HEK293 (cell line): ENCODE data around the gene SLC35E1.

Experiments
- BCL11A ChIP-seq: fragments of 450-650 bp; formaldehyde crosslinking; IDR thresholded peaks from 2 replicates; pipeline ENCODE4 v1.5.1; 2016; ENCODE audit warnings: low read depth, missing biosample characterization, missing genetic modification characterization
- BCL11B ChIP-seq: fragments of 450-650 bp; formaldehyde crosslinking; IDR thresholded peaks from 2 replicates; pipeline ENCODE4 v1.5.1; 2016; ENCODE audit warnings: low read depth, missing biosample characterization, missing genetic modification characterization
- HOXD13 ChIP-seq: sonication (generic); formaldehyde crosslinking; IDR thresholded peaks from 2 replicates; pipeline ENCODE4 v1.8.0; 2022; ENCODE audit warnings: missing genetic modification reagents, borderline replicate concordance
- KLF16 ChIP-seq: fragments of 450-650 bp; formaldehyde crosslinking; IDR thresholded peaks from 2 replicates; pipeline ENCODE4 v1.5.1; 2017; ENCODE audit warnings: missing biosample characterization, missing genetic modification characterization
- KLF9 ChIP-seq: fragments of 450-650 bp; formaldehyde crosslinking; IDR thresholded peaks from 2 replicates; pipeline ENCODE4 v1.5.1; 2016; ENCODE audit warnings: missing biosample characterization, missing genetic modification characterization, low read depth
- OSR2 ChIP-seq: fragments of 450-650 bp; formaldehyde crosslinking; IDR thresholded peaks from 2 replicates; pipeline ENCODE4 v1.5.1; 2016; ENCODE audit warnings: missing biosample characterization, missing genetic modification characterization
- SP2 ChIP-seq: fragments of 450-650 bp; formaldehyde crosslinking; IDR thresholded peaks from 2 replicates; pipeline ENCODE4 v1.5.1; 2016; ENCODE audit warnings: missing biosample characterization, missing genetic modification characterization
- ZBTB10 ChIP-seq: fragments of 450-650 bp; formaldehyde crosslinking; IDR thresholded peaks from 2 replicates; pipeline ENCODE4 v1.5.1; 2016; ENCODE audit warnings: missing biosample characterization, missing genetic modification characterization
- ZBTB44 ChIP-seq: fragments of 450-650 bp; IDR thresholded peaks from 2 replicates; pipeline ENCODE4 v1.5.1; 2018; ENCODE audit warnings: missing biosample characterization, mild to moderate bottlenecking, missing genetic modification characterization
- ZBTB6 ChIP-seq: fragments of 450-650 bp; formaldehyde crosslinking; IDR thresholded peaks from 2 replicates; pipeline ENCODE4 v1.5.1; 2017; ENCODE audit warnings: missing biosample characterization, missing genetic modification characterization
- ZFP69B ChIP-seq: fragments of 450-650 bp; formaldehyde crosslinking; IDR thresholded peaks from 2 replicates; pipeline ENCODE4 v1.5.1; 2016; ENCODE audit warnings: missing biosample characterization, missing genetic modification characterization
- ZNF214 ChIP-seq: fragments of 450-650 bp; formaldehyde crosslinking; IDR thresholded peaks from 2 replicates; pipeline ENCODE4 v1.5.1; 2017; ENCODE audit warnings: missing biosample characterization, mild to moderate bottlenecking, missing genetic modification characterization, borderline replicate concordance
- ZNF223 ChIP-seq: fragments of 450-650 bp; formaldehyde crosslinking; IDR thresholded peaks from 2 replicates; pipeline ENCODE4 v1.5.1; 2016; ENCODE audit warnings: missing biosample characterization, missing genetic modification characterization
- ZNF341 ChIP-seq: fragments of 450-650 bp; formaldehyde crosslinking; IDR thresholded peaks from 2 replicates; pipeline ENCODE4; 2016; ENCODE audit warnings: low read depth, missing biosample characterization, missing genetic modification characterization
- ZNF354C ChIP-seq: fragments of 450-650 bp; formaldehyde crosslinking; IDR thresholded peaks from 2 replicates; pipeline ENCODE4 v1.5.1; 2016; ENCODE audit warnings: missing biosample characterization, missing genetic modification characterization, low read depth, borderline replicate concordance
- ZNF501 ChIP-seq: fragments of 450-650 bp; formaldehyde crosslinking; IDR thresholded peaks from 2 replicates; pipeline ENCODE4 v1.5.1; 2016; ENCODE audit warnings: missing biosample characterization, missing genetic modification characterization
- ZNF580 ChIP-seq: fragments of 450-650 bp; formaldehyde crosslinking; IDR thresholded peaks from 2 replicates; pipeline ENCODE4 v1.5.1; 2016; ENCODE audit warnings: missing biosample characterization, missing genetic modification characterization
- ZNF600 ChIP-seq: fragments of 450-650 bp; formaldehyde crosslinking; IDR thresholded peaks from 2 replicates; pipeline ENCODE4 v1.5.1; 2016; ENCODE audit warnings: missing biosample characterization, missing genetic modification characterization
- ZNF76 ChIP-seq: fragments of 450-650 bp; formaldehyde crosslinking; IDR thresholded peaks from 2 replicates; pipeline ENCODE4; 2016; ENCODE audit warnings: low read depth, missing biosample characterization, missing genetic modification characterization, borderline replicate concordance
- ZNF791 ChIP-seq: fragments of 450-650 bp; formaldehyde crosslinking; IDR thresholded peaks from 2 replicates; pipeline ENCODE4 v1.5.1; 2016; ENCODE audit warnings: missing biosample characterization, missing genetic modification characterization
- ZNF792 ChIP-seq: fragments of 450-650 bp; formaldehyde crosslinking; IDR thresholded peaks from 2 replicates; pipeline ENCODE4 v1.5.1; 2016; ENCODE audit warnings: missing biosample characterization, missing genetic modification characterization
- ZNF843 ChIP-seq: fragments of 450-650 bp; formaldehyde crosslinking; IDR thresholded peaks from 2 replicates; pipeline ENCODE4 v1.5.1; 2016; ENCODE audit warnings: missing biosample characterization, missing genetic modification characterization
- TF ChIP-seq, protein P1 (sequence below): sonication (generic); formaldehyde crosslinking; IDR thresholded peaks from 2 replicates; pipeline ENCODE4 v1.8.1; 2022; ENCODE audit warnings: mild to moderate bottlenecking, moderate library complexity, missing genetic modification reagents
- TF ChIP-seq, protein P2 (sequence below): fragments of 450-650 bp; formaldehyde crosslinking; conservative IDR thresholded peaks from 2 replicates; pipeline ENCODE4 v1.5.1; 2016; ENCODE audit warnings: low read depth, missing biosample characterization, missing genetic modification characterization

Gene SLC35E1

DNA sequence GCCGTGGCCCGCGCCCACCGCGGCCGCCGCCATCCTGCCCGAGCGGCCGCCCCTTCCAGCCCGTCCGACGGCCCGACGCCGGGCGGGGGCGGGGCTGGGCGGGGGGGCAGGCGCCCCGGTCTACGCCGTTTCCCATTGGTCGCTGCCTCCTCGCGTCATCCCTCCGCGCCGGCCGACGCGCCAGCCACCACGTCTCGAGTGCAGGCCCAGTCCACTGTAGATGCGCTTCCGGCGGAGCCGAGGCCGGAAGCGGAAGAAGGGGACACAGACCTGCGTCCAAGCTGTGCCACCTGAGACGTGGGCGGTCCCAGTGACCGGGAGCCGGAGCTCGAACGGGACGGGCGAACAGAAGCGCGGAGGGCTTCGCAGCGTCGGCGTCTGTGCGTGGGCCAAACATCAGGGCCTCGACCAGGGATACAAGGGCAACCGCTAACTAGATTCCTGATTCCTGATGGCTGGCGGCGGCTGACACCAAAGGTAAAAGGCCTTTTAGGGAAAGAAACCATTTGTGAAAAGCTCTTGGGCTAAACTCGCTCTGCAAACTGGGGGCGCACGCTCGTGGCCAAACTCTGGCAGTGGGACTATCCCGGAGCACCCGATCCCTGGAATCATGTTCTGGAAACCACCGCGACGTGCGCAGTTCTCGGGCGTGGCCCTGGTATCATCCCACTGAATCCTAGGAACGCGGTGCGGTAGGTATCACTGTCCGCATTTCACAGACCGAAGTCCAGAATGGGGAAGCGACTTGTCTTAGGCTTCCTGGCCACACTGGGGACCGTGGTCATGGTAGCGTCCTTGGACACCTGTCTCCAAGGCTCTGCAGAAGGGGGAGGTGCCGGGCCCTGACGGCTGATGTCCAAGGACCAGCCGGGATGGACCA, at the start of gene SLC35E1 (continued):
- TF ChIP-seq HOXD13: no peak
- TF ChIP-seq ZNF354C: no peak
- TF ChIP-seq BCL11A (tag by site-specific recombination): peak; percentile 54; the same call in 1 of the 2 replicates
- TF ChIP-seq ZNF223 (tag by site-specific recombination): no peak
- 0 out of 2 replicates have a peak, but pooled peaks have one; percentile 38 for TF ChIP-seq ZFP69B (tag by site-specific recombination)
- 0 out of 2 replicates have a peak, but pooled peaks have one; percentile 20 for TF ChIP-seq ZNF580 (tag by site-specific recombination)
- TF ChIP-seq ZNF214: no peak
- peak; percentile 20; the same call in 1 of the 2 replicates for TF ChIP-seq ZNF843
- TF ChIP-seq KLF16 (tag by site-specific recombination): peak; percentile 87
- peak; percentile 41; the same call in 1 of the 2 replicates for TF ChIP-seq ZNF341 (tag by site-specific recombination)
- no peak for TF ChIP-seq ZNF791 (tag by site-specific recombination)
- TF ChIP-seq ZBTB6 (tag by site-specific recombination): peak; percentile 45; the same call in 1 of the 2 replicates
- TF ChIP-seq ZNF501 (tag by site-specific recombination): 0 out of 2 replicates have a peak, but pooled peaks have one; percentile 59
- TF ChIP-seq, protein P1, sequence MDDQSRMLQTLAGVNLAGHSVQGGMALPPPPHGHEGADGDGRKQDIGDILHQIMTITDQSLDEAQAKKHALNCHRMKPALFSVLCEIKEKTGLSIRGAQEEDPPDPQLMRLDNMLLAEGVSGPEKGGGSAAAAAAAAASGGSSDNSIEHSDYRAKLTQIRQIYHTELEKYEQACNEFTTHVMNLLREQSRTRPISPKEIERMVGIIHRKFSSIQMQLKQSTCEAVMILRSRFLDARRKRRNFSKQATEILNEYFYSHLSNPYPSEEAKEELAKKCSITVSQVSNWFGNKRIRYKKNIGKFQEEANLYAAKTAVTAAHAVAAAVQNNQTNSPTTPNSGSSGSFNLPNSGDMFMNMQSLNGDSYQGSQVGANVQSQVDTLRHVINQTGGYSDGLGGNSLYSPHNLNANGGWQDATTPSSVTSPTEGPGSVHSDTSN: no peak
- no peak for TF ChIP-seq ZBTB10 (tag by site-specific recombination)
- peak; percentile 74 for TF ChIP-seq OSR2 (tag by site-specific recombination)
- 0 out of 2 replicates have a peak, but pooled peaks have one; percentile 12 for TF ChIP-seq ZNF792 (tag by site-specific recombination)
- TF ChIP-seq, protein P2, sequence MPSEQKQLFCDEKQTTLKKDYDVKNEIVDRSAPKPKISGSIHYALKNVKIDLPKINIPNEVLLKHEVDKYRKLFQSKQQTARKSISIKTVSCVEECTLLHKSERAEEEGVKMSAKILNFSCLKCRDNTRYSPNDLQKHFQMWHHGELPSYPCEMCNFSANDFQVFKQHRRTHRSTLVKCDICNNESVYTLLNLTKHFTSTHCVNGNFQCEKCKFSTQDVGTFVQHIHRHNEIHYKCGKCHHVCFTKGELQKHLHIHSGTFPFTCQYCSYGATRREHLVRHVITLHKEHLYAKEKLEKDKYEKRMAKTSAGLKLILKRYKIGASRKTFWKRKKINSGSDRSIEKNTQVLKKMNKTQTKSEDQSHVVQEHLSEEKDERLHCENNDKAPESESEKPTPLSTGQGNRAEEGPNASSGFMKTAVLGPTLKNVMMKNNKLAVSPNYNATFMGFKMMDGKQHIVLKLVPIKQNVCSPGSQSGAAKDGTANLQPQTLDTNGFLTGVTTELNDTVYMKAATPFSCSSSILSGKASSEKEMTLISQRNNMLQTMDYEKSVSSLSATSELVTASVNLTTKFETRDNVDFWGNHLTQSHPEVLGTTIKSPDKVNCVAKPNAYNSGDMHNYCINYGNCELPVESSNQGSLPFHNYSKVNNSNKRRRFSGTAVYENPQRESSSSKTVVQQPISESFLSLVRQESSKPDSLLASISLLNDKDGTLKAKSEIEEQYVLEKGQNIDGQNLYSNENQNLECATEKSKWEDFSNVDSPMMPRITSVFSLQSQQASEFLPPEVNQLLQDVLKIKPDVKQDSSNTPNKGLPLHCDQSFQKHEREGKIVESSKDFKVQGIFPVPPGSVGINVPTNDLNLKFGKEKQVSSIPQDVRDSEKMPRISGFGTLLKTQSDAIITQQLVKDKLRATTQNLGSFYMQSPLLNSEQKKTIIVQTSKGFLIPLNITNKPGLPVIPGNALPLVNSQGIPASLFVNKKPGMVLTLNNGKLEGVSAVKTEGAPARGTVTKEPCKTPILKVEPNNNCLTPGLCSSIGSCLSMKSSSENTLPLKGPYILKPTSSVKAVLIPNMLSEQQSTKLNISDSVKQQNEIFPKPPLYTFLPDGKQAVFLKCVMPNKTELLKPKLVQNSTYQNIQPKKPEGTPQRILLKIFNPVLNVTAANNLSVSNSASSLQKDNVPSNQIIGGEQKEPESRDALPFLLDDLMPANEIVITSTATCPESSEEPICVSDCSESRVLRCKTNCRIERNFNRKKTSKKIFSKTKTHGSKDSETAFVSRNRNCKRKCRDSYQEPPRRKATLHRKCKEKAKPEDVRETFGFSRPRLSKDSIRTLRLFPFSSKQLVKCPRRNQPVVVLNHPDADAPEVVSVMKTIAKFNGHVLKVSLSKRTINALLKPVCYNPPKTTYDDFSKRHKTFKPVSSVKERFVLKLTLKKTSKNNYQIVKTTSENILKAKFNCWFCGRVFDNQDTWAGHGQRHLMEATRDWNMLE (tag by site-specific recombination): peak; percentile 89
- peak; percentile 66 for TF ChIP-seq ZNF600 (tag by site-specific recombination)
- TF ChIP-seq SP2: peak; percentile 97
- peak; percentile 76; the same call in 1 of the 2 replicates for TF ChIP-seq BCL11B
- peak; percentile 54; the same call in 1 of the 2 replicates for TF ChIP-seq ZNF76
- TF ChIP-seq KLF9 (tag by site-specific recombination): peak; percentile 77
- no peak for TF ChIP-seq ZBTB44 (tag by site-specific recombination)
